Effector CD4-positive, alpha-beta T cell (primary cell): ENCODE data around the gene KDM5A.
"Not testable (repeated sequence)": the region's sequence is repeated elsewhere in the genome, so short reads cannot be mapped to it uniquely, and the experiment has no call there.

Experiments used
- DNase-seq: peaks from one replicate; pipeline ENCODE4 v3.0.0-alpha.2; 2020
- total RNA-seq: gene quantifications from one replicate; lab custom pipeline; 2026; lab: John Stamatoyannopoulos, UW

KDM5A gene
- 292 reads per million, percentile 95 among the genes with 10 or more reads in this experiment for total RNA-seq

DNA sequence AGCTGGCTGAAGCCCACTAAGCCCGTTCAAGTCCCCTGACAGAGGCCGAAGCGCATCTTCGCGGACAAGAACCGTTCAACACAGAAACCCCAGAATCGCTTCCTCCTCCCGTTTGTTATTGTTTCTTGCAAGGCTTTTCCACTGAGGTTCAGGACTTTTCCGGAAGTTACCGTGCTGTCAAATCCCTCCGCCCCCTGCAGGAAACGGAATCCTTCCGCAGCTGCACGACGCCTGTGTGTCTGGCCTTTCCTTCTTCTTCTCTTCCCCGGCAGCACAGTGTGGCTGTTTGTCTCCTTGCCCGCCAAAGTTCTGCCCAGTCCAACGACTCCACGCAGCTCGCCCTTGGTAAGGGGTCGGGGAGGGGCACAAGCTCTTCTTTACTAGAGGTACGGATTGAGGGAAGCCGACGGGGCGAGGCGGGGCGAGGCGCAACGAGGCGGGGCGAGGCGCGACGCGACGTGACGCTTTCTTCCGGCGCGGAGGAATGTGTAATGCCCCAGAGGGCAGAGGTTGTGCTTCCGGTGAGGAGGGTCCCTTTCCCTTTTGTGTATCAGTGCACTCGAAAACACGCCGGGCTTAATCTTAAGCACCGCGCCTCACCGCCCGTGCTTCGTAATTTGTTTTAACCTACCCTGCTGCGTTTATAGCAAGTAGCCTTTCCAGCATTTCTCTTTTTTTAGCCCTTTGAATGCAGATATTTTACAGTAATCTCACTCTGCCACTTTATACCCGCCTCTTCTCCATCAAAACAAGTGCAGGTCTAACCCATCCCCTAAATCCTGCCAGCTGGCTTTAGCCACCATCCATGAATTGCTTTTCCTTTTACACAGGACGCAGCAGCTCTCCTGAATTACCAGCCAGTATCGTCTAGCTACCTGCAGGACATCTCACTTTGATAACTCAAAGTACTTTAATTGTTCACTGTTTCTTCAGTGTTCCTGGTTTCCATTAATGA is at the start of gene KDM5A:
Gene KDM5A (minus strand): TSS at position 179 of the 955 bp plus-strand sequence. CDS start 229 bp downstream, outside the sequence.
- peak; percentile 88 for DNase-seq

DNA sequence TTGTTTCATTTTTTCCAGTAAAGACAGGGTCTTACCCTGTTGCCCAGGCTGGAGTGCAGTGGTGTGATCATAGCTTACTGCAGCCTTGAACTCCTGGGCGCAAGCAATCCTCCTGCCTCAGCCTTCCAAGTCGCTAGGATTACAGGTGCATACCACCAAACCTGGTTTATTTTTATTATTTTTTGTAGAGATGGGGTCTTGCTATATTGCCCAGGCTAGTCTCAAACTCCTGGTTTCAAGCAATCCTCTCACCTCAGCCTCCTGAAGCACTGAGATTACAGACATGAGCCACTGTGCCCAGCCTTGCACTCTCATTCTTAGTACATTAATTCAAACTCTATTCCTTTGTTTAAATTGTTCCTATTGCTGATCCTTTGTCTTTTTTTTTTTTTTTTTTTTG is 46.6 kb upstream of the KDM5A start:
- not testable (repeated sequence) for DNase-seq

- no peak for DNase-seq
Observed at GRCh38 chr12:422526-422925, 33.4 kb upstream of the KDM5A start.

- DNase-seq, result no peak
Observed at GRCh38 chr12:418432-418831, 29.3 kb upstream of the KDM5A start.

- DNase-seq, result no peak
Observed at GRCh38 chr12:414859-415258, 25.7 kb upstream of the KDM5A start.

GRCh38 chr12:402029-402389 is 12.9 kb upstream of the KDM5A start:
- DNase-seq, result no peak

GRCh38 chr12:401235-402028 is 12.3 kb upstream of the KDM5A start, which contains the start of gene CCDC77:
Gene CCDC77 (plus strand): TSS chr12:401644. CDS start chr12:409384, 7,740 bp downstream.
- peak; percentile 87 for DNase-seq

GRCh38 chr12:400828-401227 is 11.7 kb upstream of the KDM5A start:
- no peak for DNase-seq

GRCh38 chr12:388541-389141 is 479 bp downstream of the KDM5A start:
- DNase-seq, result peak; percentile 45

DNA sequence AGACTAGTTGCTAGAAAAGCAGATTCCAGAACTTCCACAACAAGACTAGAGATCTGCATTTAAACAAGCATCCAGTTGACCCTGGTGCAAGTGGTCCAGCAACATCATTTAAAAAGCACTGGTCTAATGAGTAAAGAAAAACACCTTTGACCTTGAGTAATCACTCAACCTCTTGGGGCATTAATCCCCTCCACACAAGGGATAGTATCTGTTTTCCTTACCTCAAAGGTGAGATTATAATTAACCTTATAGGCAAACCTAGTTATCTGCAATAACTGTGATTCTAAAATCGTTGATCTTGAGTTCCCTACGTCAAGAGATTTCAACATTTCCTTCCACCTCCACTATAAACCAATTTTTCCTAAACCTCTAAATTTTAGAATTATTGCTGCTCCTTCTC is 1.1 kb downstream of the KDM5A start:
- DNase-seq, result no peak

- DNase-seq, result no peak
Observed at GRCh38 chr12:386651-387050, 2.5 kb downstream of the KDM5A start.

- DNase-seq, result not testable (repeated sequence)
Observed at GRCh38 chr12:370739-371485, 18.2 kb downstream of the KDM5A start.

GRCh38 chr12:367972-368371 is 21.1 kb downstream of the KDM5A start:
- DNase-seq, result no peak

DNA sequence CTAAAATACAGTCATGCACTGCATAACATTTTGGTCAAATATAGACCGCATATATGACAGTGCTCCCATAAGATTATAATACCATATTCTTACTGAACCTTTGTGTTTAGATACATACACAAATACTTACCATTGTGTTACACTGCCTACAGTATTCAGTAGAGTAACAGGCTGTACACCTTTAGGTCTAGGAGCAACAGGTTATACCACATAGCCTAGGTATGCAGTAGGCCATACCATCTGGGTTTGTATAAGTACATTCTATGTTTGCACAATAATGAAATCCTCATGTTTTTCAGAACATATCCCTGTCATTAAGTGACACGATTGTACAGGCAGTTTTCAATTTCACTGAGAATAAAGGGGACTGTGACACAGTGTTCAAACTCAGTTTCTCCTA is 22.3 kb downstream of the KDM5A start:
- DNase-seq, result no peak

DNA sequence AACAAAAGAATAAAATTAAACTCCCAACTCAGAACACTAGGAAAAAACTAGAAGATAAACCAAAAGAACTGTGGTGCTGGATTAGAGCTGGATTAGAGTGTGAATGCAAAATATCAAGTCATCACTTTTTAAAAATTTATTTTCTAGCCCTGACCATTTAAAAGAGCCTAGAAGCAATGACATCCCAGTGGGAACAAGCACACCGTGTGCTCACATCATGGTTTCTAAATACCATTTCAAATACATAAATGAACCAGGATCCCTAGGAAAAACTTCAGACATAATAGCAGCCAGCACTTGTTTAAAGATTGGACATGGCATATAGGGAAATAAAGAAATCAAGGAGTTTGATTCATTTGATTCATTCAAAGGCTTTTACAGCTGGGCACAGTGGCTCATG is 30.0 kb downstream of the KDM5A start:
- DNase-seq, result no peak

DNA sequence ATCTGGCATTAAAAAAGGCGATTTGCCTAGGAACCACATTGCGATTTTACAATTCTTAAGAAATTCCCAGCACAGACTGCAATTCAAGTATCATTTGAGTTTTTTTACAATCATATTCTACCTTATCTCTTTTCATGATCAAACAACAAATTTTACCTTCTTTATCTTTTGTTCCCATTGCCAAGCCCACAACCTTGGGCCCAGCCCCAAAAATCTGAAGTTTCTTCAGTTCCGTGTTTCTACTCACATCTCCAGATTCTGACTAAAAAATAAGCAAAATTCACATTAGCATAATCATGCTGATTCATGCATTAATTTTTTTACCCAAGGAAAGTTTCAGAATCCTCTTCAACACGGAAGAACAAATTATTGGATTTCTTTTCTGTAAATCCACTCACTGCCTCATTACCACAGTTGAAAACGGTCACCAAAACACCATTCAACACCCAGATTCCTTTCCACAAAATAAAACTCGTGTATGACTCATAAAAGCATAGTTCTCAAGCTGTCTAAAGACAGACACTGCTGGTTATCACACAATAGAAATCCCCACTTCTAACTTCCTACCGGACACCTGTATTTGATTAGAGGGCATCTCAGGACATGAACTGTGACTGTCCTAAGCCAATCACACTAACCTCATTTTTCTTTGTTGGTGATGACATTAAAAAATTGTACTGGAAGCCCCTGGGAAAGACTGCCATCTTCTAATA is 32.7 kb downstream of the KDM5A start:
- no peak for DNase-seq

DNA sequence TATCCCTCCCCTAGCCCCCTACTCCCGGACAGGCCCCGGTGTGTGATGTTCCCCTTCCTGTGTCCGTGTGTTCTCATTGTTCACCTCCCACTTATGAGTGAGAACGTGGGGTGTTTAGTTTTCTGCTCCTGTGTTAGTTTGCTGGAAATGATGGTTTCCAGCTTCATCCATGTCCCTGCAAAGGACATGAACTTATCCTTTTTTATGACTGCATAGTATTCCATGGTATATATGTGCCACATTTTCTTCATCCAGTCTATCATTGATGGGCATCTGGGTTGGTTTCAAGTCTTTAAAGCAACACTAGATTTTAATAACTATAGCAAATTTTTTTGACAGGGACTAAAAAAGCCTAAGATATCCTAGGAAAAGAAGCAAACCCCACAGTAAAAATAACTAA is 37.9 kb downstream of the KDM5A start:
- DNase-seq, result not testable (repeated sequence)

- DNase-seq, result not testable (repeated sequence)
Observed at GRCh38 chr12:349625-350024, 39.5 kb downstream of the KDM5A start.

- not testable (repeated sequence) for DNase-seq
Observed at GRCh38 chr12:343036-343435, 46.1 kb downstream of the KDM5A start.

- DNase-seq, result no peak
Observed at GRCh38 chr12:337039-337438, 52.1 kb downstream of the KDM5A start.

- DNase-seq, result no peak
Observed at GRCh38 chr12:334125-334524, 55.0 kb downstream of the KDM5A start.
